Measurements from ENCODE around the gene NQO2.
A peak's percentile ranks its signal among the peaks of the same experiment; 100 is the strongest.
"Not testable (repeated sequence)": the region's sequence is repeated elsewhere in the genome, so short reads cannot be mapped to it uniquely, and the experiment has no call there.

NQO2 gene

DNA sequence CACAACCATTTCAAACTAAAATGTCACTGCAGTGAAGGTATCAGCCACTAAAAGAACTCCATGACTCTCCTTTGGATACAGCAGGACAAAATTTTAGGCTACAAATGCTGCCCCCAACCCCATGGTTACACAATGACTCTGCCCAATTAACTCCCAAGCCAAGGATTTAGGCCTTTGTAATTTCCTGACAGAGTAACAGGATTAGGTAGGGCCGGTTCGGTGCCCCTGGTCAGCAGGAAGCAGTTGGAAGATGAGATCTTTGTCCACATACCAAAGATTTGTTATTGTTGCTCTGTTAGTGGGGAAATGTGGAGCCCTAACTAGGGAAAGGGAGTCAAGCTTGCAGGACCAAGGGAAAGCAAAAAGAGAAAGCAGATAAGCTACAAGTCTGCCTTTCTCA, 41.9 kb downstream of the NQO2 start:
- no peak for DNase-seq

- peak; percentile 91 for DNase-seq
Observed at GRCh38 chr6:3045369-3045768, 45.7 kb downstream of the NQO2 start.

DNA sequence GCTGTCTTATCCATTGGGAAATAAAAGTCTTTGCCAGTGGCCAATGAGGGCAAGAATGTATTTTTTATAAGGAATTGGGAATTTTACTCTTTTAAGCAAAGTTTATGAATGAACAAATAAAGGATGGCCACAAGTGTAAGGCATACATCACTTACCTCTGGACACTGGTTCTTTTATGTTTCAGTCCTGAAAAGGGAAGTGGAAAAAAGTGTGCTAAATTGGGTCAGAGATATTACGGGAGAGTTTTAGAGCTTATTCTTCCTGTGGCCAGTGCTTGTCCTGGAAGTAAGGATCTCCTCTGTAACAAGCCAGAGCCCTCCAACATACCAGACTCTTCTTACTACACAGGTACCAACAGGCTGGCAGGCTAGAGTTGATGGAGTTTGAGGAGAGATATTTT, 46.1 kb downstream of the NQO2 start:
- DNase-seq, result no peak

GRCh38 chr6:3046295-3046694, 46.6 kb downstream of the NQO2 start:
- DNase-seq, result no peak

DNA sequence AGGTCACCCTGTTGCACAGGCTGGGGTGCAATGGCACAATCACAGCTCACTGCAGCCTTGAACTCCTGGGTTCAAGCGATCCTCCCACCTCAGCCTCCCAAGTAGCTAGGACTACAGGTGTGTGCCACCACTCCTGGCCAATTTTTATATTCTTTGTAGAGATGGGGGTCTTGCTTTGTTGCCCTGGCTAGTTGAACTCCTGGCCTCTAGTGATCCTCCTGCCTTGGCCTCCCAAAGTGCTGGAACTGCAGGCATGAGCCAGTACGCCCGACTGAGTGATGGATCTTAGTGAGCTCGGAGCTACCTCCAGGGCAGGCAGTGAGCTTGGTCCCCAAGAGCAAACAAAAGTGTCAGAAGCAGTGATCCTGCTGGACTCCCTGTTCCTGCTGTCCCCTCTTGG, 48.3 kb downstream of the NQO2 start:
- not testable (repeated sequence) for DNase-seq

DNA sequence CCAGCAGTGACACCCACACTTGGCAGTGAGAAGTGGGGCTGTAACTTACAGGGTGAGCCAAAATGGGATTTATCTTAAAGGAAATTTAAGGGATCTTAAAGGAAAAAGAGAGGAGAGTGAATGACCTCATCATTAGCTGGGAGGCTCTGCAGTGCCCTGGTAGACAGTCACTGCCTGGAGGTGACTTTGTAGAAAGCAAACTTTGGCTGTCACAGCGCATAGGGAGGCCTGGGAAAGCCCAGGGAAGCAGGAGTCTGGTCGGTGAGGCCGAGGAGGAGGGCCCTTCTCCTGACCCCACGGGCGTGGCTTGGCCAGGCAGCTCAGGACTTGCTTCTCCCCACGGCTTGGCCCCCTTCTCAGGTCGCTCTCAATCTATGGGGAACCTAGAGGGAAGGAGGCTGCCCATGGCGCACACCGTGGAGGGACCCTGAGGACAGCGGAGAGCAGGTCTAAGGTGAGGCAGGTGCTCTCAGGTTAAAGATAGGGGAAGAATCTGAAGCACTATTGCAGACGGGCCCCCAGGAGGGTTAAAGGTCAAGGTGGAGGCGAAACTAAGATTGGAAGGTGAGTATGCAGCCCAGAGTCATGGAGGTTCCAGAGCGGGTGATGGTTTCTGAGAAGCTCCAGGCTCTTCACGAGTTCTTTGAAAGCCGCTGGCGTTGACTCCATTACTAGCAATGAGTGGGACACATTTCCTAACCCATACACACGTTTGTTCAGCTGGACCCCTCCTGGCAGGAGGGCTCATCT, 53.0 kb downstream of the NQO2 start:
- DNase-seq, result no peak

DNA sequence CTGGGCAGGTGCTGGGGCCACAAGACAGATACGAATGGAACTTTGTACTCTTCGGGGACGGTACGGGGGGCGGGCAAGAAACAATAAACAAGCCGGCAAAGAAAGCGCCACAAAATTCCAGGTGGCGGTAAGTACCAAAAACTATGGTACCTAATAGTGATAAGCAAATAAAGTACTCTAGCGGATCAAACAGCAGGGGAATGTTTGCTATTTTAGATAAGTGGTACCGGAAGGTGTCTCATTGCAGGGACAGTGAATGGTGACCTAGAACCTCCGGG, 53.5 kb downstream of the NQO2 start:
- no peak for DNase-seq

DNA sequence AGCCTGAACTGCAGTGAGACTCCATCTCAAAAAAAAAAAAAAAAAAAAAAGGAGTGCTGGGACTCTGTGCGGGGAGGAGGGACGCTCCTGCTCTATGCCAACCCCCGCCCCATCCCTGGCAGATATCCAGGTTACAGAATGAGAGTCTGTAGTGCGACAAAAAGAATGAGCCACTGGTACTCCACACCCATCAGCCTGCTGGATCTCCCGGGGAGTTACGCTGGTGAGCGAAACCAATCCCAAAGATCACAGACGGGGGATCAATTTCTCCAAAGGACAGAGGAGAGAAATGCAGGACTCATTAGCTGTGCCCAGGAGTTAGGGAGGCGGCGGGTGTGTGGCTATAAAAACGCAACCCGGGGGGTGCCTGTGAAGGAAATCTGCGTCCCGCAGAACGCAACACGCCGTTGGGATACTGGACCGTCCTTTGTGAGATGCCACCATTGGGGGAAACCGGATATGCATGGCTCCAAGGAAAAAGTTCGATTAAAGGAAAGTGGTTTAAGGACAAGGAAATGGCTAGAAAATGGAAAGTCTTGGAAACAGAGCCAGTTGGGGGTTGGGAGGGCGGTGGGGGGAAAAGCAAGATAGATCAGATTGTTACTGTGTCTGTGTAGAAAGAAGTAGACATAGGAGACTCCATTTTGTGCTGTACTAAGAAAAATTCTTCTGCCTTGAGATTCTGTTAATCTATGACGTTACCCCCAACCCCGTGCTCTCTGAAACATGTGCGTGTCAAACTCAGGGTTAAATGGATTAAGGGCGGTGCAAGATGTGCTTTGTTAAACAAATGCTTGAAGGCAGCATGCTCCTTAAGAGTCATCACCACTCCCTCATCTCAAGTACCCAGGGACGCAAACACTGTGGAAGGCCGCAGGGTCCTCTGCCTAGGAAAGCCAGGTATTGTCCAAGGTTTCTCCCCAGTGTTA, 54.8 kb downstream of the NQO2 start:
- DNase-seq, result peak; percentile 66

DNA sequence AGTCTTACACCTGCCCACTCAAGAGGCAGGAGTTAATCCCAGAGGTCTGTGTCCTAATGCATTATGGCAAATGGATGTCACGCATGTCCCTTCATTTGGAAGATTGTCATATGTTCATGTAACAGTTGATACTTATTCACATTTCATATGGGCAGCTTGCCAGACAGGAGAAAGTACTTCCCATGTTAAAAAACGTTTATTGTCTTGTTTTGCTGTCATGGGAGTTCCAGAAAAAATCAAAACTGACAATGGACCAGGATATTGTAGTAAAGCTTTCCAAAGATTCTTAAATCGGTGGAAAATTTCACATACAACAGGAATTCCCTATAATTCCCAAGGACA, 55.4 kb downstream of the NQO2 start:
- not testable (repeated sequence) for DNase-seq

DNA sequence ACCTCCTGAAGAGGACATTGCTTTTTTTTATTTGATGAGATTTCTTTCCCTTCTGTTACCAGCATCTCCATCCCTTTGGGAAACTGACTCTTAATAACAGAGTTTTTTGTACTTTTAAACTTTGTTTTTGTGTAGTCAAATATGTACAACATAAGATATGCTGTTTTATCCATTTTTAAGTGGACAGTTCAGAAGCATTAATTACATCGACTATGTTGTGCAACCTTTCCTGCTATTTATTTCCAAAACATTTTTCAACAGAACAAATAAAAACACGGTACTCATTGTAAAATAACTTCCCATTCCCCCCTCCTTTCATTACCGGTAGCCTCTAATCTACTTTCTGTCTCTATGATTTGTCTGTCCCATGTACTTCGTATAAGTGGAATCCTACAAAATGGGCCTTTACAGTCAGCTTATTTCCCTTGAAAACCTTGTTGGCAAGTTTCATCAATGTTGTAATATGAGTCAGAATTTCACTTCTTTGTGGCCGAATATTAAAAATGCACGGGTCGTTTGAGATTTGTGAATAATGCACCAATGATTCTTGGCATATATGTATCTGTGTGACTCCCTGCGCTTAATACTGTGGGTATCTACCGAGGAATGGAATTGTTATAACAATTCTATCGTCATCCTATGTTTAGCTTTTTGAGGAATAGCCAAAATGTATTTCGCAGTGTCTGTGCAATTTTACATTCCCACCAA, 57.5 kb downstream of the NQO2 start:
- no peak for DNase-seq

GRCh38 chr6:3058957-3059356, 59.3 kb downstream of the NQO2 start:
- DNase-seq, result no peak

GRCh38 chr6:3060092-3060491, 60.4 kb downstream of the NQO2 start:
- not testable (repeated sequence) for DNase-seq

GRCh38 chr6:3061501-3061941, 61.8 kb downstream of the NQO2 start:
- DNase-seq, result no peak

GRCh38 chr6:3063340-3063732, 63.6 kb downstream of the NQO2 start:
- DNase-seq, result not testable (repeated sequence)

GRCh38 chr6:3063733-3064700, 64.3 kb downstream of the NQO2 start:
- DNase-seq, result peak; percentile 69

DNA sequence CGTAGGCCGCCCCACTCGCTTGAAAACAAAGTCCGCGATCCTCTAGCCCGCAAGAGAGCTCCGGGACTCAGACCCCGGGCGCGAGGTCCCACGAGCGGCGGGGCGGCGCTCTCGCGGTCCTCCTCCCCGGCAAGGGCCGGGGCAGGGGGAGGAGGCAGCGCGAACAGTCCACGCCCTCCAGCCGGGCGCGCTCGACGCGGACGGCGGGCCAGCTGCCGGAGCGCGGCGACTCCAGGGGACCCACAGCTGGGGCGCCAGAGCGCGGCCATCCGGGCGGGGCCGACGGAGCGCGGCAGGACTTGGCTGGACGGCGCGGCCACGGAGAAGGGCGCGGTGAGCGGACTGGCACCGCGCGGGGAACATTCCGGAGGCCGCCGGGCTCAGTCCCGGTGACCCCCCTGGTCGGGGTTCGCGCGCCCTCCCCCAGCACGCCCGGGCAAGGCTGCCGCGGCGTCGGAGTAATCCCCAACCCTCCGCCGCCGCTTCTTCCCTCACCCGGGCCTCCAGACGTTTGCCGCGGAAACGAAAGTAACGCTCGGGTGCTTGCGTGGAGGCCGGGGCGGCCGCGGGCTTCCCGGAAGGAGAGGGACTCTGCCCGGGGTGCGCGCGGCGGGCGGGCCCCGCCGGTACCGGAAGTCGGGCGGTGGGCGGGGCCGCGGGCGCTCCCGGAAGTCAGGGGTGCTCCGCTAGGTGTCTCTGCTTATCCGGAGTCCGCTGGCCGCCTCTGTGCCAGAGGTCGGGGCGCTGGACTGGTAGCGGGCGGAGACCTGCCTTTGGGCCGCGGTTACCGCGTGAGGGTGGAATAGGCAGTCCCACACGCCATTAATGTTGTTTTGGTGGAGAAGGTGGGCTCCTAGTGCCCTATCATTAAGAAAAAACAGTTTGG, 68.9 kb downstream of the NQO2 start, which contains the start of gene RIPK1:
TSS of gene RIPK1 (plus strand) at position 166 of the 886 bp plus-strand sequence. CDS start 8,330 bp downstream, outside the sequence.
- DNase-seq, result peak; percentile 85
